ENCODE measurements around the gene NOTCH1.

The NOTCH1 gene

GRCh38 chr9:136536721-136537241, 9.1 kb downstream of the NOTCH1 start:
- no peak for TF ChIP-seq CTCF (IDR thresholded peaks at IDR 0.05; ENCODE audit: unreplicated experiment in 3 of 3)
- peaks cover 10% of the 10 kb centered on the region for H3K36me3 Mint-ChIP-seq (ENCODE audit: low read depth)
- no peaks in the 10 kb centered on the region for H3K9me3 Mint-ChIP-seq
- no peak overlapping the region for H3K4me3 Mint-ChIP-seq
- no peaks in the 10 kb centered on the region for H3K27me3 Mint-ChIP-seq (ENCODE audit: low read depth)
- peaks cover 26% of the 10 kb centered on the region for H3K4me1 Mint-ChIP-seq
- H3K27ac Mint-ChIP-seq, result peak overlapping the region in 1 of 3 experiments; percentile 42

- Mint-ChIP-seq H3K36me3 (ENCODE audit: low read depth) (peaks cover 10% of the 10 kb centered on the region), H3K27ac (no peak overlapping the region), H3K4me3 (no peak overlapping the region), H3K9me3 (no peaks in the 10 kb centered on the region), H3K27me3 (ENCODE audit: low read depth) (no peaks in the 10 kb centered on the region), H3K4me1 (peaks cover 23% of the 10 kb centered on the region)
- no peak for TF ChIP-seq CTCF (IDR thresholded peaks at IDR 0.05; ENCODE audit: unreplicated experiment in 3 of 3)
Measured at GRCh38 chr9:136536051-136536720, 9.7 kb downstream of the NOTCH1 start.

- Mint-ChIP-seq H3K9me3 (no peaks in the 10 kb centered on the region), H3K36me3 (ENCODE audit: low read depth) (peaks cover 7% of the 10 kb centered on the region), H3K27me3 (ENCODE audit: low read depth) (no peaks in the 10 kb centered on the region), H3K4me1 (peaks cover 26% of the 10 kb centered on the region), H3K4me3 (no peak overlapping the region), H3K27ac (no peak overlapping the region)
- no peak for TF ChIP-seq CTCF (IDR thresholded peaks at IDR 0.05; ENCODE audit: unreplicated experiment in 3 of 3)
Measured at GRCh38 chr9:136535070-136535469, 10.8 kb downstream of the NOTCH1 start.

- TF ChIP-seq CTCF (IDR thresholded peaks at IDR 0.05; ENCODE audit: unreplicated experiment in 3 of 3), result no peak
- Mint-ChIP-seq H3K9me3 (no peaks in the 10 kb centered on the region), H3K27ac (peak overlapping the region; percentile 20 to 54 (median 45)), H3K27me3 (ENCODE audit: low read depth) (no peaks in the 10 kb centered on the region), H3K4me3 (no peak overlapping the region), H3K4me1 (peaks cover 26% of the 10 kb centered on the region), H3K36me3 (ENCODE audit: low read depth) (peaks cover 4% of the 10 kb centered on the region)
Measured at GRCh38 chr9:136534366-136534765, 11.5 kb downstream of the NOTCH1 start.

- no peaks in the 10 kb centered on the region for H3K9me3 Mint-ChIP-seq
- H3K27ac Mint-ChIP-seq, result peak overlapping the region; percentile 20 to 54 (median 45)
- H3K4me1 Mint-ChIP-seq, result peaks cover 26% of the 10 kb centered on the region
- peaks cover 4% of the 10 kb centered on the region for H3K36me3 Mint-ChIP-seq (ENCODE audit: low read depth)
- H3K4me3 Mint-ChIP-seq, result no peak overlapping the region
- H3K27me3 Mint-ChIP-seq (ENCODE audit: low read depth), result no peaks in the 10 kb centered on the region
- TF ChIP-seq CTCF (IDR thresholded peaks at IDR 0.05; ENCODE audit: unreplicated experiment in 3 of 3), result no peak
Measured at GRCh38 chr9:136533775-136534157, 12.1 kb downstream of the NOTCH1 start.

Measured in nephron (organoid).